B cell (primary cell): Measurements from ENCODE around the gene NCAPH2. TPM values are rescaled to one million over a fixed set of nuclear protein-coding genes. Genes with fewer than 3 reads are reported as not detected.

Experiments used
- ATAC-seq: fragments of 200-7000 bp; cut with Tn5 transposase; one replicate; pipeline ENCODE4 v1.10.0; 2021; ENCODE audit warnings: low read depth, mild to moderate bottlenecking, moderate number of reproducible peaks, moderate library complexity
- CTCF ChIA-PET: fragments of 350-600 bp; sonication (Branson Sonifier 250); formaldehyde crosslinking; loops from one replicate; lab custom pipeline; 2021; ENCODE audit warnings: antibody characterized with exemption, inconsistent platforms; lab: Charles Lee
- POLR2A ChIA-PET: fragments of 350-600 bp; sonication (Branson Sonifier 250); formaldehyde crosslinking; loops from one replicate; lab custom pipeline; 2021; ENCODE audit warnings: antibody characterized with exemption; lab: Charles Lee
- DNase-seq: peaks from one replicate; pipeline ENCODE4 v3.0.0; 2013
- H2AFZ ChIP-seq: 2 replicates; pipeline ENCODE4 v1.6.1; 2012; ENCODE audit warnings: mild to moderate bottlenecking, low read depth, low read length; ENCODE audit not compliant: insufficient read depth, poor library complexity, severe bottlenecking
- H3K27ac ChIP-seq, 2 donors: 1 replicate in 1 of 2; 2 replicates in 1 of 2; pipeline ENCODE4 v1.5.1; 2012 to 2013; ENCODE audit warnings: low read length in 2 of 2, mild to moderate bottlenecking in 2 of 2, moderate library complexity in 1 of 2
- H3K27me3 ChIP-seq, 4 experiments: fragments of 200-600 bp in 1 of 4; sonication (generic) in 1 of 4; replicated peaks in 1 of 4; 1 replicate in 2 of 4; 2 replicates in 2 of 4; pipeline versions ENCODE4 v1.6.1 to v1.7.0; 2013 to 2016; ENCODE audit warnings: low read length in 3 of 4, mild to moderate bottlenecking in 2 of 4, mixed read lengths in 1 of 4, moderate library complexity in 1 of 4; ENCODE audit not compliant: insufficient read depth in 4 of 4, control insufficient read depth in 3 of 4; ENCODE audit errors: control extremely low read depth in 1 of 4
- H3K36me3 ChIP-seq, 2 experiments: replicated peaks in 1 of 2; 1 replicate in 1 of 2; 2 replicates in 1 of 2; pipeline versions ENCODE4 v1.6.1 to v1.7.1; 2013; ENCODE audit warnings: low read length in 1 of 2; ENCODE audit not compliant: insufficient read depth in 2 of 2, control insufficient read depth in 1 of 2; ENCODE audit errors: control extremely low read depth in 1 of 2, extremely low read depth in 1 of 2
- H3K4me1 ChIP-seq, 2 donors: fragments of 200-600 bp in 1 of 2; sonication (generic) in 1 of 2; 1 replicate in 1 of 2; 2 replicates in 1 of 2; pipeline versions ENCODE4 v1.5.1 to v1.6.1; 2013 to 2017; ENCODE audit warnings: low read length in 2 of 2; ENCODE audit not compliant: control insufficient read depth in 2 of 2, insufficient read depth in 2 of 2
- H3K4me2 ChIP-seq: replicated peaks from 2 replicates; pipeline ENCODE3; 2012; ENCODE audit warnings: mild to moderate bottlenecking, low read depth, low read length; ENCODE audit not compliant: poor library complexity, severe bottlenecking
- H3K4me3 ChIP-seq, 5 experiments: fragments of 200-600 bp in 1 of 5; sonication (generic) in 1 of 5; 1 replicate in 3 of 5; 2 replicates in 2 of 5; pipeline versions ENCODE4 v1.5.1 to v1.7.0; 2011 to 2016; ENCODE audit warnings: low read length in 4 of 5, mild to moderate bottlenecking in 4 of 5, low read depth in 2 of 5, control low read depth in 1 of 5, moderate library complexity in 1 of 5; ENCODE audit not compliant: insufficient read depth in 1 of 5; ENCODE audit errors: control extremely low read depth in 1 of 5, extremely low read depth in 1 of 5
- H3K79me2 ChIP-seq: fragments of 200-600 bp; sonication (generic); one replicate; pipeline ENCODE4 v1.6.0; 2016; ENCODE audit warnings: low read length; ENCODE audit not compliant: control insufficient read depth, insufficient read depth
- H3K9ac ChIP-seq: fragments of 200-600 bp; sonication (generic); 2 replicates; pipeline ENCODE4 v1.6.1; 2017; ENCODE audit warnings: mild to moderate bottlenecking, low read length, moderate library complexity
- H3K9me3 ChIP-seq, 3 donors: one replicate each; pipeline versions ENCODE4 v1.6.1 to v1.7.1; 2013; ENCODE audit warnings: low read length in 2 of 3; ENCODE audit not compliant: control insufficient read depth in 2 of 3, insufficient read depth in 1 of 3; ENCODE audit errors: control extremely low read depth in 1 of 3
- H4K20me1 ChIP-seq: 2 replicates; pipeline ENCODE4 v1.6.0; 2012; ENCODE audit warnings: mild to moderate bottlenecking, low read length; ENCODE audit not compliant: insufficient read depth, control insufficient read depth, poor library complexity, severe bottlenecking
- H3K27ac Mint-ChIP-seq: one replicate; pipeline ENCODE4 v1.8.0; 2021; ENCODE audit warnings: mixed read lengths
- H3K27me3 Mint-ChIP-seq: one replicate; pipeline ENCODE4 v1.8.0; 2021; ENCODE audit warnings: mixed read lengths
- H3K4me1 Mint-ChIP-seq: one replicate; pipeline ENCODE4 v1.8.0; 2021; ENCODE audit warnings: mixed read lengths
- H3K4me3 Mint-ChIP-seq: one replicate; pipeline ENCODE4 v1.8.0; 2021; ENCODE audit warnings: mixed read lengths
- H3K9me3 Mint-ChIP-seq: one replicate; pipeline ENCODE4 v1.8.0; 2022; ENCODE audit warnings: mixed read lengths; ENCODE audit not compliant: insufficient read depth
- CTCF ChIP-seq: fragments of 200-600 bp; IDR thresholded peaks from one replicate; pipeline ENCODE4 v1.8.0; 2022; ENCODE audit warnings: antibody characterized with exemption, mild to moderate bottlenecking
- EZH2 ChIP-seq: IDR thresholded peaks from 2 replicates; pipeline ENCODE4 v1.6.1; 2012; ENCODE audit warnings: borderline replicate concordance, low read depth, mild to moderate bottlenecking, moderate library complexity, low read length; ENCODE audit not compliant: insufficient read depth, poor library complexity, severe bottlenecking
- WGBS: methylation state at CpG from one replicate; pipeline ENCODE4 v1.1.5; 2013; ENCODE audit warnings: missing lambda C conversion rate; ENCODE audit not compliant: insufficient coverage; 5-methylcytosine and 5-hydroxymethylcytosine counted together
- intact Hi-C: fragments of 100-400 bp; cut with micrococcal nuclease; formaldehyde crosslinking; loops from one replicate; pipeline ENCODE4 v1.10.0; 2022
- polyA plus RNA-seq: library from polyadenylated mRNA; depleted of rRNA; stranded (reverse); fragments of >200 nt; gene quantifications from 2 replicates; pipeline ENCODE4 v1.2.3, GENCODE V29; 2012
- total RNA-seq, 2 donors: library from RNA; stranded (reverse); fragments of 120-200 nt in 1 of 2; gene quantifications; 1 replicate in 1 of 2; 2 replicates in 1 of 2; pipeline versions ENCODE4 v1.2.3 to v1.2.4, GENCODE V29; 2013 to 2022

NCAPH2 gene
- total and polyA plus RNA-seq, 2 donors (not counting 1 experiment from before 2014, with no cell fraction given): 47.1 to 76.9 TPM

GRCh38 chr22:50486561-50487289 is 21.3 kb upstream of the NCAPH2 start, which contains the start of gene MIOX:
Gene MIOX (plus strand): TSS chr22:50486859. CDS start chr22:50486898, 39 bp downstream.
- peaks cover 4% of the 10 kb centered on the region for H3K79me2 ChIP-seq
- no peak within 1 kb of the TSS for H3K27ac ChIP-seq
- peaks cover 18 to 34% of the 10 kb centered on the region in 2 donors for H3K4me1 ChIP-seq
- POLR2A ChIA-PET: no interaction called here
- H2AFZ ChIP-seq: no peak within 1 kb of the TSS
- peaks cover 5% of the 10 kb centered on the region for H4K20me1 ChIP-seq
- no peaks in the 10 kb centered on the region for H3K9me3 Mint-ChIP-seq
- H3K27me3 ChIP-seq: peaks cover 0 to 22% (median 6%) of the 10 kb centered on the region in 4 experiments
- TF ChIP-seq CTCF (no peak), EZH2 (no peak)
- no peak for DNase-seq
- no peak for ATAC-seq
- H3K4me2 ChIP-seq: peak within 1 kb of the TSS; percentile 17
- no peaks in the 10 kb centered on the region for H3K27me3 Mint-ChIP-seq
- no peaks in the 10 kb centered on the region for H3K9me3 ChIP-seq
- no peak within 1 kb of the TSS for H3K9ac ChIP-seq
- H3K36me3 ChIP-seq: no peaks in the 10 kb centered on the region
- H3K4me3 ChIP-seq: no peak within 1 kb of the TSS
- CTCF ChIA-PET: interaction anchor here (1.1 to 2.0 kb wide), 3 partner anchors 17 to 158 kb away, joined by 3 to 4 read pairs (median 3); partner anchors contain the start of gene SCO2
- peak within 1 kb of the TSS; percentile 15 for H3K27ac Mint-ChIP-seq
- H3K4me1 Mint-ChIP-seq: peaks cover 24% of the 10 kb centered on the region
- intact Hi-C loops: no loop called here
- 81% methylated on average over 23 of the region's 23 CpGs for WGBS
- H3K4me3 Mint-ChIP-seq: no peak within 1 kb of the TSS
